LNCAP (cell line): Measurements from ENCODE around the gene LRP6.

Source experiments
- CTCF ChIP-seq: fragments of 450-650 bp; IDR thresholded peaks from 2 replicates; pipeline ENCODE4 v1.5.1; 2017; ENCODE audit warnings: mild to moderate bottlenecking

LRP6 gene

GRCh38 chr12:12266873-12267741, at the start of gene LRP6:
TSS of gene LRP6 (minus strand) at chr12:12267044. CDS start at chr12:12266735, 309 bp downstream.
- no peak for TF ChIP-seq CTCF

- TF ChIP-seq CTCF = no peak
These were observed 49.0 kb upstream of the LRP6 start for GRCh38 chr12:12315838-12316237.

GRCh38 chr12:12305568-12306300, 38.9 kb upstream of the LRP6 start:
- no peak for TF ChIP-seq CTCF

GRCh38 chr12:12302976-12303375, 36.1 kb upstream of the LRP6 start:
- no peak for TF ChIP-seq CTCF

- no peak for TF ChIP-seq CTCF
These were observed 34.3 kb upstream of the LRP6 start for GRCh38 chr12:12301122-12301521.

GRCh38 chr12:12297201-12297830, 30.5 kb upstream of the LRP6 start:
- no peak for TF ChIP-seq CTCF

- TF ChIP-seq CTCF = no peak
These were observed 27.6 kb upstream of the LRP6 start for GRCh38 chr12:12294215-12295005.
